ENCODE results near the gene KDM2A. TPM values are rescaled to one million over a fixed set of nuclear protein-coding genes. Genes with fewer than 3 reads are reported as not detected.
"Not testable (repeated sequence)": the region's sequence is repeated elsewhere in the genome, so short reads cannot be mapped to it uniquely, and the experiment has no call there.

KDM2A gene
- total RNA-seq, 1 donor from 2014 or later: 92.8 TPM

DNA sequence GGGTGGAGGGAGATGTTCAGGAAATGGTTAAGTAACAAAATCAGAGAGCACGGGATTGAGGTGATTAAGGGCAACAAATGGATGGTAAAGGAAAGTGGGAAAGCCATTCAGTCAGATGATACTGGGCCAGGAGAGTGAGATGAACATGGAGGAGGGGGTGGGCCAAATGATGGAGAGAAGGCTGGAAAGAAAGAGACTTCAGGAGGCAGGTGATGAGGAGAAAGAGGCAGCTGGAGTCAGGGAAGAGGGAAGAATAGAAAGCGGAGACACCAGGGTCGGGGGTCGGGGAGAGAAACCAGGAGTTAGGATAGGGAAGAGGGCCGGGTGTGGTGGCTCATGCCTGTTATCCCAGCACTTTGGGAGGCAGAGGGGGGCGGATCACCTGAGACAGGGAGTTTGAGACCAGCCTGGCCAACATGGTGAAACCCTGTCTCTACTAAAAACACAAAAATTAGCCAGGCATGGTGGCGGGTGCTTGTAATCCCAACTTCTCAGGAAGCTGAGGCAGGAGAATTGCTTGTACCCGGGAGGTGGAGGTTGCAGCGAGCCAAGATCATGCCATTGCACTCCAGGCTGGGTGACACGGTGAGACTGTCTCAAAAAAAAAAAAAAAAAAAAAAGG lies 4.7 kb upstream of the KDM2A start:
- ATAC-seq: no peak
- DNase-seq (ENCODE audit: low spot score): peak; percentile 31
- intact Hi-C loops (cut with DNase I): no loop called here

DNA sequence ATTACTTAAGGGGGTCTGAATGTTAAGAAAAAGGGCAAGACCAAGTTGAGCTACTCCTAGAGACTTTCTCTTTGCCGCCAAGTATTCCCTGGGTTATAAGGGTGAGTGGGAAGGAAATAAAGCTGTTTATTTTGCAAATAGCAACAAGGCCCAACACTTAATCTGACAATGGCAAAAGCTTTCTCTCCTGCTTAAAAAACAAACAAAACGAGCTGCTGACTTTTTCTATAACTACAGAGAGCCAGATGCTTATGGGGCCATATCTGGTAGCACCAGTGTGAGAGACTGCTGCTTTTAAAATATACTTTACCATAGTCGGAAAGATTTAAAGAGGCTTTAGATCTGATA lies 2.3 kb upstream of the KDM2A start:
- ATAC-seq: no peak
- no peak for DNase-seq (ENCODE audit: low spot score)
- intact Hi-C loops (cut with DNase I): no loop called here

DNA sequence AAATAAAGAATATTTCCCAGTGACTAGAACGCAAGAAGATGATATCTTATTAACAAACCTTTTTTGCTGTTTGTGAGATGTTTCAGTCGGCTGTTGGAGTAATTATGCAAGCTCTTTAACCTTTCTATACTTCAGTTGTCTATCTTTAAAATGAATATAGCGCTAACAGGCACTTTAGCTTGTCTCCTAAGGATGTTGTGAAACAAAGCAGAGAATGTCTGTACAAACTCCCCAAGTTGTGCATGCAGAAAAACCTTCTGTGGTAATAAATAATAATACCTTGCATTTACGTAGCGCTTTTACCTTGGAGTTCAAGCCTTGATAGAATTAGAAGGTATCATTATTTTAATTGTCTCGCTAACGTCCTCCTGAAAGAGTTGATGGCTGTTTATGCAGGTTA lies 1.9 kb upstream of the KDM2A start:
- no peak for DNase-seq (ENCODE audit: low spot score)
- intact Hi-C loops (cut with DNase I): no loop called here
- ATAC-seq: no peak

DNA sequence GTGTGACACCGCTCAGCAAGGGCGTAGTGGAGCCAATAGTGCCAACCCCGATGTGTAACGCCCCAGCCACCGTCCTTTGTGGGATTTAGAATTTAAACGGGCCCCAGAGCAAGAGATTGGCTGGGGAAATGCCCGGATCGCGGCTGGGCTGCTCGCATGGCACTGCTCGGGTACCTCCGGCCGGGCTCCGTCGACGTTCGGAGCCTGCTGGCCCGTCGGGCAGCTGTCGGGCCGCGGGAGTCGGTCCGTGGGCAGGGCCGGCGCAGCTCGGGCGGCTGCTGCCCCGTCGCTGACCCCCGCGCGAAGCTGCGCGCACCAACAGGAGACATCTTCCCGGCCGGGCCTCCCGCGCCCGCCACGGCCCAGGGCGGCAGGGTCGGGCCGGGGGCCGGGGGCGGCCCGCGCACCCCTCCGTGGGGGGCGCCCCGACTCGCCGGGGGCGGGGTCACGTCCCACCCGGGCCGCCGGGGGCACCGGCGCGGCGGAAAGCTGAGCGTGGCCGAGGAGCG lies 1.3 kb upstream of the KDM2A start:
- DNase-seq (ENCODE audit: low spot score) (peak; percentile 66), ATAC-seq (no peak)
- intact Hi-C loops (cut with DNase I): no loop called here

GRCh38 chr11:67118181-67118766 lies 789 bp upstream of the KDM2A start:
- DNase-seq (ENCODE audit: low spot score): peak; percentile 73
- no peak for ATAC-seq
- intact Hi-C loops (cut with DNase I): no loop called here

- intact Hi-C loops (cut with DNase I): loop anchor here (10.0 kb wide), 1 partner anchor 205 kb away; no protein-coding TSS in a partner anchor
- ATAC-seq (no peak), DNase-seq (ENCODE audit: low spot score) (peak; percentile 64)
Observed at GRCh38 chr11:67119585-67120391, 725 bp downstream of the KDM2A start.

GRCh38 chr11:67120456-67120855 lies 1.4 kb downstream of the KDM2A start:
- intact Hi-C loops (cut with DNase I): loop anchor here (10.0 kb wide), 1 partner anchor 204 kb away; no protein-coding TSS in a partner anchor
- peak; percentile 26 for DNase-seq (ENCODE audit: low spot score)
- no peak for ATAC-seq

DNA sequence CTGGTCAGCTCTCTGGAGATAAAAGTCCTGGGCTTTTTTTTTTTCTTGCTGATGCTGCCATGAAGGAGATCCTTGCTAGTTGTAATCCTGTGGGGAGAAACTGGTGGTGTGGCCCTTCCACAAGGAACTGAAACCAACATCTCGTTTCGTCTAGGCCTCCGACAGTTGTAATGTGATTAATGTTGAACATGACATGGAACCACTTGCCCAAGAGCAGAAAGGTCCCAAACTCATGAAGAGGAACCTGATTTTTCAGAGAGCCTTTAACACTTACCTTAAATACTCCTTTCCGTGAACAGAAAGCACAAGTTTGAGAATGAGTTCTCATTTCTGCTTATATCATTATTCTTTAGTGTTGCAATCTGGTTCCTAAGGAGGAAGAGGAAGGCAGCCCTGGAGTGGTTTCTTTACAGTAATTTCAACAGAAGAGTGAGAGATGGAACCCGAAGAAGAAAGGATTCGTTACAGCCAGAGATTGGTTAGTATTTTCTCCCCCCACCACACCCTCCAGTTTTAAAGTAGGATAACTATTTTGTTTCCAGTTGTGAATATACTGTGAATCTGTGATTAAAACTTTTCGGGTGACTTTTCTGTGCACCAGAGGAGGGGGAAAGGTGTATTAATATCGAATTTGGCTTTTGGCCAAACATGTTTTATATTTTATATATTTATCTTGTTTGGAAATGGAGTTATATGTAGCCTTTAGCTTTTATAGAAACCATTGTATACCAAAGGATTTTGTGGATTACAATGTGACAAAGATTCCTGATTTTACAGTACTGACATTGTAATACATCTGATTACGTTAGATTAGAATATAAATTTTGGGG lies 2.0 kb downstream of the KDM2A start:
- no peak for ATAC-seq
- peak; percentile 30 for DNase-seq (ENCODE audit: low spot score)
- intact Hi-C loops (cut with DNase I): loop anchor here (10.0 kb wide), 1 partner anchor 204 kb away; no protein-coding TSS in a partner anchor

DNA sequence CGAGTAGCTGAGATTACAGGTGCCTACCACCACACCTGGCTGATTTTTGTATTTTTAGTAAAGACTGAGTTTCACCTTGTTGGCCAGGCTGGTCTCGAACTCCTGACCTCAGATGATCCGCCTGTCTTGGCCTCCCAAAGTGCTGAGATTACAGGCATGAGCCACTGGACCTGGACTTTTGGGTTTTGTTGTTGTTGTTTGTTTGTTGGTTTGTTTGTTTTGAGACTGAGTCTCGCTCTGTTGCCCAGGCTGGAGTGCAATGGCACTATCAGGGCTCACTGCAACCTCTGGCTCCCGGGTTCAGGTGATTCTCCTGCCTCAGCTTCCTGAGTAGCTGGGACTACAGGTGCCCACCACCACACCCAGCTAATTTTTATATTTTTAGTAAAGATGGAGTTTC lies 4.7 kb downstream of the KDM2A start:
- ATAC-seq: not testable (repeated sequence)
- intact Hi-C loops (cut with DNase I): loop anchor here (10.0 kb wide), 1 partner anchor 201 kb away; no protein-coding TSS in a partner anchor
- peak; percentile 14 for DNase-seq (ENCODE audit: low spot score)

- ATAC-seq; DNase-seq (ENCODE audit: low spot score): not testable (repeated sequence)
- intact Hi-C loops (cut with DNase I): loop anchor here (10.0 kb wide), 1 partner anchor 199 kb away; no protein-coding TSS in a partner anchor
Observed at GRCh38 chr11:67126243-67126642, 7.2 kb downstream of the KDM2A start.

- no peak for DNase-seq (ENCODE audit: low spot score)
- intact Hi-C loops (cut with DNase I): loop anchor here (10.0 kb wide), 1 partner anchor 198 kb away; no protein-coding TSS in a partner anchor
- ATAC-seq: no peak
Observed at GRCh38 chr11:67126986-67127385, 7.9 kb downstream of the KDM2A start.

- ATAC-seq; intact Hi-C loops (cut with DNase I); DNase-seq (ENCODE audit: low spot score): not testable (repeated sequence)
Observed at GRCh38 chr11:67130861-67131260, 11.8 kb downstream of the KDM2A start.

DNA sequence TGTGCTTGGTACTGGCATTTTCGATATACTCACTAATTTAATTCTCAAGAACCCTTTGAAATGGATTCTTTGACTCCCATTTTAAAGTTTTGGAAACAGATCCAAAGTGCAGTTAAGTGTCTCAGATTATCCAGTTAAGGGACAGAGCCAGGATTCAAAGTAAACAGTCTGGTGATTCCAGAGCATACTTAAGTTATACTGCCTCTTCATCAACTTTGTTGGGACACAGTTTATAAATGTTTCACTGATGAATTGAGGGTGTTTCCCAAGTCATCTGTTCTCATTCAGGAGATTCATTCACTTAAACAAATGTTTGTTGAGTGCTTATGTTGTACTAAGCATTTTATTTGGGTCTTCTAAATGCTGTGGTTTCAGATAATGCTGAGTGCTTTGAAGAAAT lies 17.1 kb downstream of the KDM2A start:
- intact Hi-C loops (cut with DNase I): no loop called here
- DNase-seq (ENCODE audit: low spot score): no peak

DNA sequence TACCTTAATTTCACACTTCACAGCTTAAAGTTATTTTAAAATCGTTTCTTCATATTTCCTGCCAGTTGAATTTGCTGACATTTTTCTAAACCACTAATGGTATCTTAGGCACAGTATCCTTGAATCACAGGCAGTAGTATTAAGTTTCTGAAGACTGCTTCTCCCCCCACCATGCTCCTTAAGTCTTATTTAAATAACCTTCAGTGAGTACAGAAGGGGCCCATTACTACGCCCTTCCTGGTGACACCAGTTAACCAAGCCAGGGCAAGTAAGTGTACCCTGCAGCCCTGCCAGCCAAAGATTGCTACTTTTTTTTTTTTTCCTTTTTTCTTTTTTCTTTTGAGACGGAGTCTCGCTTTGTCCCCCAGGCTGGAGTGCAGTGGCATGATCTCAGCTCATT lies 19.9 kb downstream of the KDM2A start:
- intact Hi-C loops (cut with DNase I): no loop called here
- no peak for DNase-seq (ENCODE audit: low spot score)
- ATAC-seq: no peak

More for the DNA sequence above, 17.1 kb downstream of the KDM2A start:
- ATAC-seq: no peak

DNA sequence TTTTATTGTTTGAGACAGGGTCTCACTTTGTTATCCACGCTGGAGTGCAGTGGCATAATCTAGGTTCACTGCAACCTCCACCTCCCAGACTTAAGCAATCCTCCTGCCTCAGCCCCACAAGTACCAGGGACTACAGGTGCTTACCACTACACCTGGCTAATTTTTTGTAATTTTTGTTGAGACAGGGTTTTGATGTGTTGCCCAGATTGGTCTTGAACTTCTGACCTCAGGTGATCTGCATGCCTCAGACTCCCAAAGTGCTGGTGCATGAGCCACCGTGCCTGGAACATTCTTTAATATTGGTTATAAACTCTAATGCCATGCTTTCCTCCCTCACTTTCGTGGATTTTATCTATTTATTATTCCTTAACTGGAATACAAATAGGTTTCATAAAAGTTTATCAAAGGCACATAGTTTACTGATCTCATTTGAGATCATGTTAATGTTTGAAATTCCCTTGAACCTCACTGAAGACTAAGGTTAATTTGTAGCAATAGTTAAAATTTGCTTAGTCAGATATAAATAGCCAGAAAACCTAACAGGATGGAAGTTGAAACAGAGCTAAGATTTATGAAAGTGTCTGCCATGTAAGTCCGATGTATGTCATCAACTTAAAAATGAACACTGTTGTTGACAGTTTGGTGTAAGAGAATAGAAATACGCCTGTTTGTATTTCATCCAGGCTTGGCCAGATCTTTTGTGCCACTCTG lies 27.6 kb downstream of the KDM2A start:
- intact Hi-C loops (cut with DNase I): no loop called here
- DNase-seq (ENCODE audit: low spot score): no peak
- ATAC-seq: no peak

DNA sequence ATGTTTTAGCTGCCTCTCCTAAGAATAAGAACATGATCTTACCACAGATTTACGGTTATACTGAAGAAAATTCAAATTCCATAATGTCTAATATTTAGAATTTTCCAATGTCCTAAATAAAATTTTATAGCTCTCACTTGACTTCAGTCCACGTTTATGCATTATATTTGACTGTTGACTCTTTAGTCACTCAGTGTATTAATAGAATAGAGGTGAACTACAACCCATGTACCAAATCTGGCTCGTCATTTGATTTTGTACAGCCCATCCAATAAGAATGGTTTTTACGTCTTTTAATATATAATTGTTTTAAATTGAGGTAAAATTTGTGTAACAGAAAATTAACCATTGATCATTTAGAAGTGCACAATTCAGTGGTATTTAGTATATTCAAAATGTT lies 34.9 kb downstream of the KDM2A start:
- ATAC-seq: no peak
- DNase-seq (ENCODE audit: low spot score): no peak
- intact Hi-C loops (cut with DNase I): no loop called here

DNA sequence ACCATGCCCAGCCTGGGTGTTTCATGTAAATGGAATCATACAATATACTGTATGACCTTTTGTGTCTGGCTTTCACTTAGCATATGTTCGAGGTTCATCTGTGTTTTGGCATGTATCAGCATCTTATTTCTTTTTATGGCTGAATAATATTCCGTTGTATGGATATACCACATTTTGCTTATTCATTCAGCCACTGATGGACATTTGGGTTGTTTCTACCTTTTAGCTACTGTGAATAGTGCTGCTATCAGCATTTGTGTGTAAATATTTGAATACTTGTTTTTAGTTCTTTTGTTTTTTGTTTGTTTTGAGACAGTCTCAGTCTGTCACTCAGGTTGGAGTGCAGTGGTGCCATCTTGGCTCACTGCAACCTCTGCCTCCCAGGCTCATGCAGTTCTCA lies 35.7 kb downstream of the KDM2A start:
- DNase-seq (ENCODE audit: low spot score): no peak
- no peak for ATAC-seq
- intact Hi-C loops (cut with DNase I): no loop called here

DNA sequence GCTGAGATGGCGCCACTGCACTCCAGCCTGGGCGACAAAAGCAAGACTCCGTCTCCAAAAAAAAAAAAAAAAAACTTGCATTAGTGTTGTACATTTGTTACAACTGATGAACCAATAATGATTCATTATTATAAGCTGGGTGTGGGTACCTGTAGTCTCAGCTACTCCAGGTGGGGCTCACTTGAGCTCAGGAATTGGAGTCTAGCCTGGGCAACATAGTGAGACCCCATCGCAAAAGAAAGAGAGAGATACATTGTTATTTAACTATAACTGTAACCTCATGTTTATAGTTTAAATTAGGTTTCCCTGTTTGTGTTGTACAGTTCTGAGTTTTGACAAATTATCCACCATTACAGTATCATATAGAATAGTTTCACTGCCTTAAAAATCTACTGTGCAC lies 38.6 kb downstream of the KDM2A start:
- intact Hi-C loops (cut with DNase I): no loop called here
- ATAC-seq: no peak
- DNase-seq (ENCODE audit: low spot score): no peak
